ENCODE data around the gene HDGFL2. TPM values are rescaled to one million over a fixed set of nuclear protein-coding genes. Genes with fewer than 3 reads are reported as not detected.

Gene HDGFL2
- polyA plus RNA-seq, 3 donors, result 7.0 to 13.2 (median 10.5) TPM

GRCh38 chr19:4425537-4425936 is 46.6 kb upstream of the HDGFL2 start:
- Mint-ChIP-seq H3K36me3 (peaks cover 43 to 65% of the 10 kb centered on the region in 2 donors), H3K27me3 (ENCODE audit: low read depth in 3 of 3) (peaks cover 0 to 5% (median 2%) of the 10 kb centered on the region in 3 donors), H3K9me3 (no peaks in the 10 kb centered on the region), H3K27ac (no peak overlapping the region), H3K4me1 (peaks cover 24% of the 10 kb centered on the region), H3K4me3 (no peak overlapping the region)
- TF ChIP-seq CTCF (IDR thresholded peaks at IDR 0.05), result no peak
- H2AFZ ChIP-seq (ENCODE audit: insufficient read depth, low read depth, low read length, poor library complexity, severe bottlenecking), result no peak overlapping the region
- no peak overlapping the region for H3K9ac ChIP-seq (ENCODE audit: insufficient read depth, low read length, poor library complexity, severe bottlenecking)
- peaks cover 3% of the 10 kb centered on the region for H3K79me2 ChIP-seq (ENCODE audit: insufficient read depth, low read length)
- no peaks in the 10 kb centered on the region for H4K20me1 ChIP-seq (ENCODE audit: insufficient read depth, low read length)
- H3K4me3 ChIP-seq (replicated peaks in 1 of 3; ENCODE audit: low read depth in 2 of 3, low read length in 3 of 3), result no peak overlapping the region
- H3K9me3 ChIP-seq (replicated peaks in 1 of 2; ENCODE audit: control insufficient read depth in 1 of 2, insufficient read depth in 1 of 2, low read length in 2 of 2), result no peaks in the 10 kb centered on the region
- H3K27ac ChIP-seq (ENCODE audit: low read depth in 1 of 2, low read length in 2 of 2), result no peak overlapping the region
- peaks cover 10 to 16% of the 10 kb centered on the region in 2 donors for H3K4me1 ChIP-seq (ENCODE audit: control insufficient read depth in 1 of 2, insufficient read depth in 2 of 2, low read length in 2 of 2)
- H3K27me3 ChIP-seq (ENCODE audit: control insufficient read depth in 2 of 2, insufficient read depth in 2 of 2, low read length in 2 of 2), result no peaks in the 10 kb centered on the region
- peaks cover 24 to 33% of the 10 kb centered on the region in 2 donors for H3K36me3 ChIP-seq (replicated peaks in 1 of 2; ENCODE audit: control insufficient read depth in 1 of 2, insufficient read depth in 2 of 2, low read length in 2 of 2)
- DNase-seq, result no peak
- intact Hi-C loops (cut with micrococcal nuclease), result no loop called here
- WGBS (ENCODE audit: insufficient coverage), result 100% methylated on average over 1 of the region's 6 CpGs
- no peak overlapping the region for H3K4me2 ChIP-seq (replicated peaks; ENCODE audit: extremely low read depth, low read length, poor library complexity, severe bottlenecking)

GRCh38 chr19:4428326-4428975 is 43.6 kb upstream of the HDGFL2 start:
- H3K36me3 ChIP-seq (replicated peaks in 1 of 2; ENCODE audit: control insufficient read depth in 1 of 2, insufficient read depth in 2 of 2, low read length in 2 of 2), result peaks cover 16 to 21% of the 10 kb centered on the region in 2 donors
- intact Hi-C loops (cut with micrococcal nuclease), result no loop called here

More at GRCh38 chr19:4428326-4428975, 43.6 kb upstream of the HDGFL2 start:
- no peak for TF ChIP-seq CTCF (IDR thresholded peaks at IDR 0.05)
- WGBS (ENCODE audit: insufficient coverage), result 97% methylated on average over 20 of the region's 20 CpGs
- Histone ChIP-seq H4K20me1 (ENCODE audit: insufficient read depth, low read length) (no peaks in the 10 kb centered on the region), H3K4me2 (replicated peaks; ENCODE audit: extremely low read depth, low read length, poor library complexity, severe bottlenecking) (no peak overlapping the region), H3K9ac (ENCODE audit: insufficient read depth, low read length, poor library complexity, severe bottlenecking) (no peak overlapping the region), H3K27me3 (ENCODE audit: control insufficient read depth in 2 of 2, insufficient read depth in 2 of 2, low read length in 2 of 2) (no peaks in the 10 kb centered on the region), H3K9me3 (replicated peaks in 1 of 2; ENCODE audit: control insufficient read depth in 1 of 2, insufficient read depth in 1 of 2, low read length in 2 of 2) (no peaks in the 10 kb centered on the region), H3K79me2 (ENCODE audit: insufficient read depth, low read length) (peaks cover 9% of the 10 kb centered on the region), H2AFZ (ENCODE audit: insufficient read depth, low read depth, low read length, poor library complexity, severe bottlenecking) (no peak overlapping the region), H3K27ac (ENCODE audit: low read depth in 1 of 2, low read length in 2 of 2) (no peak overlapping the region), H3K4me3 (replicated peaks in 1 of 3; ENCODE audit: low read depth in 2 of 3, low read length in 3 of 3) (no peak overlapping the region), H3K4me1 (ENCODE audit: control insufficient read depth in 1 of 2, insufficient read depth in 2 of 2, low read length in 2 of 2) (peaks cover 37 to 42% of the 10 kb centered on the region in 2 donors)
- Mint-ChIP-seq H3K27ac (peak overlapping the region in 5 of 7 donors; percentile 50 to 98 (median 81)), H3K27me3 (ENCODE audit: low read depth in 3 of 3) (peaks cover 0 to 6% (median 5%) of the 10 kb centered on the region in 3 donors), H3K9me3 (peaks cover 0 to 2% (median 0%) of the 10 kb centered on the region in 7 donors), H3K4me1 (peaks cover 45% of the 10 kb centered on the region), H3K4me3 (no peak overlapping the region), H3K36me3 (peaks cover 39 to 63% of the 10 kb centered on the region in 2 donors)
- no peak for DNase-seq

Measured in CD14-positive monocyte (primary cell).